Fibroblast of skin of abdomen (primary cell): ENCODE results near the gene WNT9B.
A peak's percentile ranks its signal among the peaks of the same experiment; 100 is the strongest.
"Not testable (repeated sequence)": the region's sequence is repeated elsewhere in the genome, so short reads cannot be mapped to it uniquely, and the experiment has no call there.

Experiments used
- DNase-seq: peaks from one replicate; pipeline ENCODE4 v3.0.0-alpha.2; 2013

Gene WNT9B

DNA sequence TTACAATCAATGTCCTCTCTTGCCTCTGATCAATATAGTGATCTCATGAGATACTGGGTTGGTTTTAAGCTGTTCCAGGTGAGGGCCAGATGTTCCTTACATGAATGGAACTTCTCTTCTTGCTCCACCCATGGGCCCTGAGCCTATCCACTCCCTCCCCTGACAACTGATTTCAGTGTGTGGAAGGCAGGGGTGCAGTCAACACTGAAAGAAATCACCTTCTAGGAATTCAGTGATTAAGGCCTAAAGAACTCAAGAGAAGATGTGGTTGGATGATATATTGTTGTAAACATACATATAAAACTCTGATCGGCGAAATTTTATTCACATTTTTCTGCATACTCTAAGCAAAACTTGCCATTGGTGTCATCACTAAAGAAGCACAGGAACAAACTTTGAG lies 64.8 kb downstream of the WNT9B start:
- peak; percentile 33 for DNase-seq

- DNase-seq, result no peak
Observed at GRCh38 chr17:46916623-46917022, 65.2 kb downstream of the WNT9B start.

GRCh38 chr17:46917041-46917440 lies 65.7 kb downstream of the WNT9B start:
- no peak for DNase-seq

- DNase-seq, result no peak
Observed at GRCh38 chr17:46917516-46917915, 66.1 kb downstream of the WNT9B start.

DNA sequence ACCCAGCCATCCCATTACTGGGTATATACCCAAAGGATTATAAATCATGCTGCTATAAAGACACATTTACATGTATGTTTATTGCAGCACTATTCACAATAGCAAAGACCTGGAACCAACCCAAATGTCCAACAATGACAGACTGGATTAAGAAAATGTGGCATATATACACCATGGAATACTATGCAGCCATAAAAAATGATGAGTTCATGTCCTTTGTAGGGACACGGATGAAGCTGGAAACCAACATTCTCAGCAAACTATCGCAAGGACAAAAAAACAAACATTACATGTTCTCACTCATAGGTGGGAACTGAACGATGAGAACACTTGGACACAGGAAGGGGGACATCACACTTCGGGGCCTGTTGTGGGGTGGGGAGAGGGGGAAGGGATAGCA lies 70.6 kb downstream of the WNT9B start:
- not testable (repeated sequence) for DNase-seq

- DNase-seq, result no peak
Observed at GRCh38 chr17:46922487-46922803, 71.1 kb downstream of the WNT9B start.

GRCh38 chr17:46922804-46923635 lies 71.6 kb downstream of the WNT9B start, which contains the start of gene GOSR2:
TSS of gene GOSR2 (plus strand) at chr17:46923160. CDS start at chr17:46923193, 33 bp downstream.
- peak; percentile 87 for DNase-seq

GRCh38 chr17:46925185-46925868 lies 73.9 kb downstream of the WNT9B start:
- DNase-seq, result no peak

GRCh38 chr17:46928467-46929261 lies 77.3 kb downstream of the WNT9B start:
- no peak for DNase-seq

DNA sequence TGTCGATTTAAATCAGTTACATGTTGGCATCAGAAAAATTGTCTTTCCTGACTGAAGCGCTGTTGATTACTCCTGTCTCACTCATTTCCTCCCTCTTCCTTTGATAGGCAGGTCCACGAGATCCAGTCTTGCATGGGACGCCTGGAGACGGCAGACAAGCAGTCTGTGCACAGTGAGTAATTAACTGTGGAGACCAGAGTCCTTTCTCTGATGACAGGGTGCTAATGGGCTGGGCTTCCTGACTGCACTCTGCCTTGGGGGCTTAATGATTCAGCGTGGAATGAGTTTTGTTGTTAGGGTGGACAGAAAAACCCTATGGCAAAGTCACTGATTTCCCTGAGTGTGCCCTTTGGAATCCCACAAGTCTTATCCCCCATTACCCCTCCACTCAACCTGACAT lies 78.0 kb downstream of the WNT9B start:
- peak; percentile 76 for DNase-seq

DNA sequence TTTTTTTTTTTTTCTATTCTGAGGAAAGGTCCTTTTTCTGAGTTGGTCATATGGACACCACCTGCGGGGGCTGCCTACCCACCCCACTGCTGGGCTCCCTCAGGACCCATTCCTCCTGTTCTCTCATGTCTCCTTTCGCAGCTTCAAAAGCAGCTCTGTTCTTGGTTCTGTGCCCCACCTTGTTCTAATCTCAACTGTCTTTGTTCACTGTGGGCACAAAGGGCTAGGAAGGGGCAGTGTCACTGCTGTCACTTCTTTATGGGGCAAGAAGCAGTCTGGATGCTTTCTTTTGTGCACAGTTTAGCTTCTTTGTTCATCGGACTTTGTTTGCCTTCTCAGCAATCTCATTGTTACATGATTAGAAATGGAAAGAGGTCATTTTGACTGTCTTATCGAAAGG lies 78.7 kb downstream of the WNT9B start:
- DNase-seq, result no peak

DNA sequence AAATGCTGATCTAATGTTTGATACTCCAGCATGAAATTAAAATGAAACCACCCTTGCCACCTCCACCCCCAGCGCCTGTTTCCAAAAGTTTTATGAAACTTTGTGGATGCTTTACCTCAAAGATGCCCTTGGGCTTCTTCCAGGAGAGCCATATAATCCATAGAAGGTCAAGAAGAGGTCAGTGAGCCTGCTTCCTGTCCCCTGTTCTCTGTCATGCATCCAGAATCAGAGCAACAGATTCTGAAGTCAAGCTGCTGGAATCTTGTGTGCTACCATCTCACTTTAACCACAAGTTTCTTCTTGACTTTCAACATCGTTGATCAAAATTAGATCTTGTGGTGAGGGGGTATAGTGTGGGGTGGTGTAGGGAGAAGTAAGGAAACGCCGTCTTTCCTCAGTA lies 80.2 kb downstream of the WNT9B start:
- DNase-seq, result no peak

DNA sequence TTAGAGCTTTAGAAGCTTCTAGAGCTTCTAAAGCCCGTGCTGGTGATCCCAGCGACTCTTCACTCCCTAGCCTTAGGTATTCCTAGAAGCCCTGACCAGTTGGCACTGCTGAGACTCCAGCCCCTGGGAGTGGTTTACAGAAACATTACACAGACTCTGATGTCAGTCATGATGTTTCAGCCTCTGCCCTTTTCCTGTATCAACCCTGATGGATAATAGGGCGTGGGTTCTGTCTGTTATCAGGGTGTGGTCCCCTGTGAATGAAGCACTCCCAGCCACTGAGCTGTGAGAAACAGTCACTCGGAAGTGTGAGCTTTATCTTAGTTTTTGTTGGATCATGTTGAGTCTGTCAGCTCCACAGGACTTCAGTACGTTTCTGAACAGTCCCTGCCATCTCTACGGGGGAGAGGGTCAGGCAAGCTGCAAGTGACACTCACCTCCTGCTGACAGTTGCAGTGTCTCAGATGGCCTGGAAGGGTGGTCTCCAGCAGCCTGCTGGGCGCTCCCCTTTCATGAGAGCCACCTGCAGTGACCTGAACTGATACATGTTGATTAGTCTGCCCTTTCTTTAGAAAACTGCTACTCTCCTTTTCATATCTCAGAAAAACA lies 84.4 kb downstream of the WNT9B start:
- DNase-seq, result no peak
